Measurements from ENCODE around the gene CACNB2. TPM values are rescaled to one million over a fixed set of nuclear protein-coding genes. Genes with fewer than 3 reads are reported as not detected.

The CACNB2 gene
- total and polyA plus RNA-seq, 4 donors: 0.38 to 3.1 (median 0.83) TPM

DNA sequence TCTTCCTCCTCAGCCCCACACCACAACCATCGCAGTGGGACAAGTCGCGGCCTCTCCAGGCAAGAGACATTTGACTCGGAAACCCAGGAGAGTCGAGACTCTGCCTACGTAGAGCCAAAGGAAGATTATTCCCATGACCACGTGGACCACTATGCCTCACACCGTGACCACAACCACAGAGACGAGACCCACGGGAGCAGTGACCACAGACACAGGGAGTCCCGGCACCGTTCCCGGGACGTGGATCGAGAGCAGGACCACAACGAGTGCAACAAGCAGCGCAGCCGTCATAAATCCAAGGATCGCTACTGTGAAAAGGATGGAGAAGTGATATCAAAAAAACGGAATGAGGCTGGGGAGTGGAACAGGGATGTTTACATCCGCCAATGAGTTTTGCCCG is 399.1 kb downstream of the CACNB2 start:
- TF ChIP-seq MAX (IDR thresholded peaks at IDR 0.05) (no peak), YY1 (IDR thresholded peaks at IDR 0.05) (no peak), GABPA (IDR thresholded peaks at IDR 0.05 in 1 of 2, conservative IDR thresholded peaks at IDR 0.05 in 1 of 2) (no peak), RAD21 (IDR thresholded peaks at IDR 0.05) (no peak), NR2F2 (IDR thresholded peaks at IDR 0.05) (no peak), ZBTB33 (IDR thresholded peaks at IDR 0.05) (no peak), ATF3 (IDR thresholded peaks at IDR 0.05) (no peak), HNF4A (conservative IDR thresholded peaks at IDR 0.05) (no peak), RXRA (IDR thresholded peaks at IDR 0.05) (no peak), JUND (IDR thresholded peaks at IDR 0.05) (no peak)
- WGBS: 92% methylated on average over 22 of the region's 22 CpGs
- Histone ChIP-seq H3K27ac (ENCODE audit: low read depth in 1 of 2, low read length in 2 of 2) (no peak overlapping the region), H3K9me3 (ENCODE audit: control insufficient read depth in 4 of 4, low read length in 3 of 4) (no peaks in the 10 kb centered on the region), H3K9ac (ENCODE audit: low read depth in 1 of 2, low read length in 2 of 2) (no peak overlapping the region), H3K4me1 (ENCODE audit: control insufficient read depth in 4 of 4, insufficient read depth in 4 of 4, low read length in 3 of 4) (no peaks in the 10 kb centered on the region), H3K27me3 (ENCODE audit: control insufficient read depth in 4 of 4, insufficient read depth in 4 of 4, low read length in 3 of 4) (no peaks in the 10 kb centered on the region), H3K4me3 (ENCODE audit: low read depth in 1 of 3, low read length in 3 of 3) (no peak overlapping the region), H3K36me3 (ENCODE audit: control insufficient read depth in 4 of 4, insufficient read depth in 3 of 4, low read depth in 1 of 4, low read length in 3 of 4) (peaks cover 12 to 68% (median 48%) of the 10 kb centered on the region in 4 donors)
- DNase-seq (ENCODE audit: low spot score): no peak

- no peaks in the 10 kb centered on the region for H3K27me3 ChIP-seq (ENCODE audit: control insufficient read depth in 4 of 4, insufficient read depth in 4 of 4, low read length in 3 of 4)
- peaks cover 17 to 68% (median 51%) of the 10 kb centered on the region in 4 donors for H3K36me3 ChIP-seq (ENCODE audit: control insufficient read depth in 4 of 4, insufficient read depth in 3 of 4, low read depth in 1 of 4, low read length in 3 of 4)
- no peak for TF ChIP-seq HNF4G (IDR thresholded peaks at IDR 0.05)
- no peak for TF ChIP-seq MAX (IDR thresholded peaks at IDR 0.05)
These were observed 400.0 kb downstream of the CACNB2 start for GRCh38 chr10:18540195-18540594.

DNA sequence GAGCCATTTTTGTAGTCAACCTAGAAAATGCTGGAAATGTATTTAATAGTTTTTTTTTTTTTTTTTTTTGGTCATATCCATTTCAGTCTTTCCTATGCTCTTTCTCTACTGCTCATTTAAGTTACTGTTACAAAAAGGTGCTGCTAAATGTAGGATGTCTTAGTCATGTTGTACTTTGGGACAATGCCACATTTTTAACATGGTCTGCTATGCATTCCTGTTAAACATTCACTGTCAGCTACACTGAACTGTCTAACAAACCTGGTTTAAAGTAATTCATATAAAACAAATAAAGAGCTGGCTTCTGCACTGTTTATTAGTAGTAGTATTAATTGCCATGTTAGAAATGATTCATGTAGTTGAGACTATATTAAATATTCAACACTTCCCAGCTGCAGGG is 402.6 kb downstream of the CACNB2 start:
- Histone ChIP-seq H3K36me3 (ENCODE audit: control insufficient read depth in 4 of 4, insufficient read depth in 3 of 4, low read depth in 1 of 4, low read length in 3 of 4) (peaks cover 17 to 68% (median 56%) of the 10 kb centered on the region in 4 donors), H3K4me3 (ENCODE audit: low read depth in 1 of 3, low read length in 3 of 3) (no peak overlapping the region), H3K9me3 (ENCODE audit: control insufficient read depth in 4 of 4, low read length in 3 of 4) (no peaks in the 10 kb centered on the region), H3K9ac (ENCODE audit: low read depth in 1 of 2, low read length in 2 of 2) (no peak overlapping the region), H3K4me1 (ENCODE audit: control insufficient read depth in 4 of 4, insufficient read depth in 4 of 4, low read length in 3 of 4) (no peaks in the 10 kb centered on the region), H3K27ac (ENCODE audit: low read depth in 1 of 2, low read length in 2 of 2) (no peak overlapping the region), H3K27me3 (ENCODE audit: control insufficient read depth in 4 of 4, insufficient read depth in 4 of 4, low read length in 3 of 4) (no peaks in the 10 kb centered on the region)
- no peak for TF ChIP-seq TAF1 (conservative IDR thresholded peaks at IDR 0.05)
- no peak for TF ChIP-seq RXRA (IDR thresholded peaks at IDR 0.05)
- TF ChIP-seq, protein P1, sequence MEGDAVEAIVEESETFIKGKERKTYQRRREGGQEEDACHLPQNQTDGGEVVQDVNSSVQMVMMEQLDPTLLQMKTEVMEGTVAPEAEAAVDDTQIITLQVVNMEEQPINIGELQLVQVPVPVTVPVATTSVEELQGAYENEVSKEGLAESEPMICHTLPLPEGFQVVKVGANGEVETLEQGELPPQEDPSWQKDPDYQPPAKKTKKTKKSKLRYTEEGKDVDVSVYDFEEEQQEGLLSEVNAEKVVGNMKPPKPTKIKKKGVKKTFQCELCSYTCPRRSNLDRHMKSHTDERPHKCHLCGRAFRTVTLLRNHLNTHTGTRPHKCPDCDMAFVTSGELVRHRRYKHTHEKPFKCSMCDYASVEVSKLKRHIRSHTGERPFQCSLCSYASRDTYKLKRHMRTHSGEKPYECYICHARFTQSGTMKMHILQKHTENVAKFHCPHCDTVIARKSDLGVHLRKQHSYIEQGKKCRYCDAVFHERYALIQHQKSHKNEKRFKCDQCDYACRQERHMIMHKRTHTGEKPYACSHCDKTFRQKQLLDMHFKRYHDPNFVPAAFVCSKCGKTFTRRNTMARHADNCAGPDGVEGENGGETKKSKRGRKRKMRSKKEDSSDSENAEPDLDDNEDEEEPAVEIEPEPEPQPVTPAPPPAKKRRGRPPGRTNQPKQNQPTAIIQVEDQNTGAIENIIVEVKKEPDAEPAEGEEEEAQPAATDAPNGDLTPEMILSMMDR (IDR thresholded peaks at IDR 0.05; ENCODE audit: low read depth, low read length, missing input control): no peak
- no peak for TF ChIP-seq ZBTB33 (IDR thresholded peaks at IDR 0.05)
- no peak for TF ChIP-seq RAD21 (IDR thresholded peaks at IDR 0.05)
- TF ChIP-seq YY1 (IDR thresholded peaks at IDR 0.05): no peak
- TF ChIP-seq JUND (IDR thresholded peaks at IDR 0.05): no peak
- DNase-seq (ENCODE audit: low spot score): no peak

More at GRCh38 chr10:18540195-18540594, 400.0 kb downstream of the CACNB2 start:
- DNase-seq (ENCODE audit: low spot score): no peak
- Histone ChIP-seq H3K9ac (ENCODE audit: low read depth in 1 of 2, low read length in 2 of 2) (no peak overlapping the region), H3K9me3 (ENCODE audit: control insufficient read depth in 4 of 4, low read length in 3 of 4) (no peaks in the 10 kb centered on the region), H3K27ac (ENCODE audit: low read depth in 1 of 2, low read length in 2 of 2) (no peak overlapping the region), H3K4me3 (ENCODE audit: low read depth in 1 of 3, low read length in 3 of 3) (no peak overlapping the region), H3K4me1 (ENCODE audit: control insufficient read depth in 4 of 4, insufficient read depth in 4 of 4, low read length in 3 of 4) (no peaks in the 10 kb centered on the region)

All from liver (tissue), 9 donors.